ENCODE results near the gene TMED1.
"Not testable (repeated sequence)": the region's sequence is repeated elsewhere in the genome, so short reads cannot be mapped to it uniquely, and the experiment has no call there.

TMED1 gene

GRCh38 chr19:10861103-10861651 lies 25.2 kb upstream of the TMED1 start:
- DNase-seq, result peak; percentile 93

- peak; percentile 23 for DNase-seq
Measured at GRCh38 chr19:10858204-10858828, 22.3 kb upstream of the TMED1 start.

GRCh38 chr19:10856899-10857298 lies 20.9 kb upstream of the TMED1 start:
- not testable (repeated sequence) for DNase-seq

DNA sequence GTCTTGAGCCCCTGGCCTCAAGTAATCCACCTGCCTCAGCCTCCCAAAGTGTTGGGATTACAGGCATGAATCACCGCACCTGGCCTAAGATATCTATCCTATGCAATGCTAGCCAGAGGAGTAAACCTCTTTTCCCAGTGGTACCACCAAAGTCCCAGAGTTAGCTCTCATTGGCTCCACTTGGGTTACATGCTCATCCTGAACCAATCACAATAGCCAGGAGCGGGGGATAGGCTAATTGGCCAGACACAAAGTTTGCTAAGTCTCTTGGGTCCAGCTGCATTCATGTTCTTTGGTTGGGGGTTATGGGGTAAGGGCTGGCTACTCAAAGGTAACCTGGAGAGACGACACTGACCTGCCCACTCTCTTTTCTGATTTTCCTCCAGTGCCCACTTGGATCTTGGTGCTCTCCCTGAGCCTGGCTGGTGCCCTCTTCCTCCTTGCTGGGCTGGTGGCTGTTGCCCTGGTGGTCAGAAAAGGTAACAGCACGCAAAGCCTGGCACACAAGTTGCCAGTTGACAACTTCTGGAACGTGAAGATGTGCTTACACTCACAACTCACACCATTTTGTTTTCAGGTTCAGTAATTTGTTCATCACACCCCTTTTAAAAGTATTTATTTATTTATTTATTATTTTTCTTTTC lies 20.0 kb upstream of the TMED1 start:
- DNase-seq, result peak; percentile 30

- DNase-seq, result peak; percentile 35
Measured at GRCh38 chr19:10854350-10855089, 18.5 kb upstream of the TMED1 start.

DNA sequence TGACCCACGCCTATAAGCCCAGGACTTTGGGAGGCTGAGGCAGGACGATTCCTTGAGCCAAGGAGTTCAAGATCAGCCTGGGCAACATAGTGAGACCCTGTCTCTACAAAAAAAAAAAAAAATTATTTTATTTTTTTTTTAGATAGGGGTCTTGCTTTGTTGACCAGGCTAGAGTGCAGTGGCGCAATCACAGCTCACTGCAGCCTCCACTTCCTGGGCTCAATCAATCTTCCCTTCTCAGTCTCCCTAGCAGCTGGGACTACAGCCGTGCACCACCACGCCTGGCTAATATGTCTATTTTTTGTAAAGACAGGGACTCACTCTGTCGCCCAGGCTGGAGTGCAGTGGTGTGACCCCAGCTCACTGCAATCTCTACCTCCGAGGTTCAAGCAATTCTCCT lies 16.9 kb upstream of the TMED1 start:
- DNase-seq, result no peak

GRCh38 chr19:10852098-10852800 lies 16.2 kb upstream of the TMED1 start:
- DNase-seq, result peak; percentile 57

- DNase-seq, result no peak
Measured at GRCh38 chr19:10850631-10851030, 14.6 kb upstream of the TMED1 start.

DNA sequence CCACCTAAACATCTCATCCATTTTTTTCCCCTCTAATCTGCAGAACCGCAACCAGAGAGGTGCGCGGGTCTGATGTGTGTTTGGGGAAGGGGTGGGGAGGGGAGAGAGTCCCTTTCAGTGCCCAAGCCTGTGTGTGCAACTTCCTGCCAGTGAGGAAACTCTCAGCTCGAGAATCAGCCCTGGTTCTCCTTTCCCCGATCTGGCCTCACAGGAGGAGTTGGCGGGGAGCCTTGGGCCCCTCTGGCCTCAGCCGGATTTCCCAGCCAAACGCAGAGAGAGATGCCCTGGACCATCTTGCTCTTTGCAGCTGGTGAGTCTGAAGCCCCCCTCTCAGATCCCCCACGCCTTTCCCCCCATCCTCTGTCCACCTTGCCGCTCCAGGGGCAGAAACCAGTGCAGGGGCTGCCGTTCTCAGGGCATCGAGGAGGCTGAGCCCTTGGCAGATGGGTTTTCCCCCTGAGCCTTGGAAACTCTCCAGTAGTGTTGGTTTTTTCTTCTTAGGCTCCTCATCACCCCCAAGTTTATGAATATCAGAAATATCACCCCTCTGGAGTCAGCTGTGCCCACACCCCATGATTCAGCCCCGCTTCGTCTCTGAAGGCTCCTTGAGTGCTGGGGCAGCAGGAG lies 12.3 kb upstream of the TMED1 start, which contains the start of gene C19orf38:
Gene C19orf38 (plus strand): TSS at position 186 of the 627 bp plus-strand sequence. CDS start 94 bp downstream, at position 280.
- peak; percentile 76 for DNase-seq

GRCh38 chr19:10846500-10847202 lies 10.6 kb upstream of the TMED1 start:
- no peak for DNase-seq

- DNase-seq, result no peak
Measured at GRCh38 chr19:10842788-10843187, 6.8 kb upstream of the TMED1 start.

- DNase-seq, result no peak
Measured at GRCh38 chr19:10839114-10840050, 3.4 kb upstream of the TMED1 start.

GRCh38 chr19:10838377-10838776 lies 2.4 kb upstream of the TMED1 start:
- DNase-seq, result no peak

GRCh38 chr19:10837649-10838048 lies 1.6 kb upstream of the TMED1 start:
- DNase-seq, result not testable (repeated sequence)

- DNase-seq, result peak; percentile 93
Measured at GRCh38 chr19:10836479-10837330, 693 bp upstream of the TMED1 start.

- peak; percentile 100 for DNase-seq
Measured at GRCh38 chr19:10835089-10835753, 791 bp downstream of the TMED1 start.

DNA sequence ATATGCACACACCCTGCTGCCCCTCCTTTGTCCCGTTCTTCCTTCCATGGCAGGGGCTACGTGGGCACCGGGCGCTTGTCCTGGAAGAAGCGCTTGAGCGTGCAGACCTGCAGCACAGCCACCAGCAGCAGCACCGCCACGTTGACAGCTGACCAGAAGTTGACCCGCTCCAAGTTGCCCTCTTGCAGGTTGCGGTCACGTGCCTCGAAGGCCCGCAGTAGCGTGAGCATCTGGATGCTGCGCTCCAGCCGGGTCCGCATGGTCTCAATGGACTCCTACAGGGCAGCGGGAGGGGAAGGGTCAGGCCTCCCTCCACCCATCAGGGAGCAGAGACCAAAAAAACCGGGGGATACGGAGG lies 3.1 kb downstream of the TMED1 start:
- DNase-seq, result no peak

DNA sequence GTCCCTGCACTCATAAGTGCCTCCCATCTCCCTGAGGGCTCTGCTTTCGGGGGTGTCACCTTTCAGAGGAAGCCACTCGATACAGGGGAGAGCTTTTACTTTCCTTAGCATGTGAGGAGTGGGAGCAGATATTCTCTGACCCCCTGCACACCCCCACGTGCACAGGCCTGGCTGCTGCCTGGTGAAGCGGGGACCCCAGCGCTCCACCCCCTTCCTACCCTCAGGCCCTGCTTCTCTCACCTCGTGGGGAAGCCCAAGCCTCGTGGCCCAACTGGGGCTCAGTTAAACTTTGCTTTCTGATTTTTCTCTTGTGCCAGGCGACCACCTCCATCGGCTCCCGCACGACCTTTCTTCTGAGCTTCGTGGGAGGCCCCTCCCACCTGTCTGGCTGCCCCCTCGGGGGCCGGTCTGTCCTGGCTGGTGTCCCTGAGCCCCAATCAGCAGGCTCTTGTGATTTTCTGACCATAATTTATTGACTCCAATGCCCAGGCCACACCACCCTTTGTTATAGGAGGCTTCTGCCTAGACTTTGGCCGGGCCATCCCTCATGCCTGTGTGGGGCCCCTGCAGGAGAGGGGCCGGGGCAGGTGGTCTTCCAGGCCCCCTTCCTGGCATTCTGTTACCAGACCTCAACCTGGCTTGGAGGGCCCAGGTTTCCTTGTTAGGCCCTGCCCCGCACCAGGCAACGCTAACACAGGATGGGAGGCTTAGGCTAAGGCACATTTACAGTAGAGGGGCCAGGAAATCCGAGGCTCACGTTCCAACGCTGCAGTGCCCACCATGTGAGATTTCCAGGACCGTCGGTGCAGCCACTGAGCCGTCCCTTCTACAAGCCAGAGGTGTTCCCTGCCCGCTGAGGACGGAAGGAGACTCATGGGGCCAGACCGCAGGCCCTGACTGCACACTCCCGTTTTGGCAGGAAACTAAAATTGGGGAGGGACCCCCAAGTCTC lies 3.7 kb downstream of the TMED1 start:
- DNase-seq, result no peak

Data from MV-4-11 (cell line).